K562 (cell line): ENCODE results near the gene PRPF38A. TPM values are rescaled to one million over a fixed set of nuclear protein-coding genes. Genes with fewer than 3 reads are reported as not detected.
A peak's percentile ranks its signal among the peaks of the same experiment; 100 is the strongest.

Source experiments
- ATAC-seq: fragments of 200-7000 bp; cut with Tn5 transposase; 3 replicates; pipeline ENCODE4 v1.9.1; 2020; ENCODE audit warnings: moderate library complexity
- BruUV-seq: library from RNA; stranded (reverse); fragments of 400-500 nt; replicated peaks from 2 replicates; lab custom pipeline; 2021; lab: Mats Ljungman, UMichigan
- CTCF ChIA-PET: fragments of 300-600 bp; formaldehyde crosslinking; extraction: SDS; loops from one replicate; lab custom pipeline; 2021; ENCODE audit warnings: low intra/inter-chr PET ratio; lab: Yijun Ruan, JAX
- POLR2A ChIA-PET: fragments of 300-600, 350-650 bp; sonication (Branson Sonifier 250); formaldehyde crosslinking; extraction: SDS; loops from one replicate; lab custom pipeline; 2021; ENCODE audit warnings: antibody characterized with exemption, inconsistent platforms; lab: Yijun Ruan, JAX
- DNase-seq, 4 experiments: peaks; one replicate each; pipeline versions ENCODE4 v3.0.0 to v3.0.0-alpha.2; 2011 to 2018; ENCODE audit warnings: low spot score in 3 of 4, mixed read lengths in 3 of 4; ENCODE audit errors: extremely low read depth in 1 of 4
- FAIRE-seq: peaks from 2 replicates; lab custom pipeline; 2011; peaks lifted over from hg19 to GRCh38; lab: Jason Lieb, UNC
- H2AFZ ChIP-seq: 2 replicates; pipeline ENCODE4 v1.6.0; 2011; ENCODE audit warnings: low read depth, low read length, control low read depth, inconsistent platforms
- H3K27ac ChIP-seq: fragments of 200-600 bp; 3 replicates; pipeline ENCODE4 v1.8.0; 2011; ENCODE audit warnings: low read depth, mild to moderate bottlenecking, control low read depth, inconsistent platforms, low read length, moderate library complexity, mixed read lengths; ENCODE audit errors: extremely low read depth
- H3K27me3 ChIP-seq, 2 experiments: fragments of 300-600 bp in 1 of 2; 2 replicates in 1 of 2; 3 replicates in 1 of 2; pipeline versions ENCODE4 v1.6.0 to v1.8.0; 2011; ENCODE audit warnings: inconsistent platforms in 2 of 2, low read length in 2 of 2, mild to moderate bottlenecking in 1 of 2, mixed read lengths in 1 of 2, moderate library complexity in 1 of 2; ENCODE audit not compliant: control insufficient read depth in 2 of 2, insufficient read depth in 2 of 2
- H3K36me3 ChIP-seq: fragments of 300-600 bp; 3 replicates; pipeline ENCODE4 v1.8.0; 2011; ENCODE audit warnings: mild to moderate bottlenecking, low read length, inconsistent platforms; ENCODE audit not compliant: control insufficient read depth, insufficient read depth
- H3K4me1 ChIP-seq, 2 experiments: fragments of 200-600 bp in 1 of 2; replicated peaks in 1 of 2; 2 replicates in 1 of 2; 3 replicates in 1 of 2; pipeline versions ENCODE4 v1.5.1 to v1.8.0; 2011; ENCODE audit warnings: inconsistent platforms in 2 of 2, low read length in 2 of 2, mild to moderate bottlenecking in 1 of 2, mixed read lengths in 1 of 2, moderate library complexity in 1 of 2; ENCODE audit not compliant: control insufficient read depth in 2 of 2, insufficient read depth in 2 of 2
- H3K4me2 ChIP-seq: 2 replicates; pipeline ENCODE4 v1.6.1; 2011; ENCODE audit warnings: low read length, control low read depth, inconsistent platforms, mixed read lengths; ENCODE audit not compliant: insufficient read depth
- H3K4me3 ChIP-seq: fragments of 200-600 bp; sonication (generic), shearing (Covaris generic); 2 replicates; pipeline ENCODE4 v1.5.1; 2016; ENCODE audit warnings: control low read depth, inconsistent platforms
- H3K79me2 ChIP-seq: fragments of 200-600 bp; 3 replicates; pipeline ENCODE4 v1.8.0; 2011; ENCODE audit warnings: low read length, inconsistent platforms; ENCODE audit not compliant: control insufficient read depth, insufficient read depth
- H3K9ac ChIP-seq, 2 experiments: 2 replicates each; pipeline versions ENCODE4 v1.6.0 to v1.6.1; 2011; ENCODE audit warnings: low read depth in 2 of 2, low read length in 2 of 2, control low read depth in 1 of 2, inconsistent platforms in 1 of 2, mild to moderate bottlenecking in 1 of 2, mixed read lengths in 1 of 2; ENCODE audit not compliant: insufficient read depth in 1 of 2
- H3K9me1 ChIP-seq: one replicate; pipeline ENCODE4 v1.6.0; 2011; ENCODE audit warnings: inconsistent platforms, mild to moderate bottlenecking, low read length, moderate library complexity; ENCODE audit not compliant: control insufficient read depth, insufficient read depth
- H3K9me3 ChIP-seq: replicated peaks from 2 replicates; pipeline ENCODE4 v1.5.1; 2011; ENCODE audit warnings: low read depth, low read length, inconsistent platforms; ENCODE audit not compliant: control insufficient read depth, insufficient read depth
- H4K20me1 ChIP-seq: replicated peaks from 2 replicates; pipeline ENCODE4 v1.6.1; 2011; ENCODE audit warnings: low read length, inconsistent platforms, mixed read lengths; ENCODE audit not compliant: control insufficient read depth, insufficient read depth
- CEBPZ ChIP-seq: fragments of 150-350 bp; IDR thresholded peaks from 2 replicates; pipeline ENCODE4 v1.6.1; 2014; ENCODE audit warnings: low read depth, mild to moderate bottlenecking, low read length, borderline replicate concordance
- DNMT1 ChIP-seq: fragments of 450-650 bp; IDR thresholded peaks from 2 replicates; pipeline ENCODE4 v1.6.1; 2016; ENCODE audit warnings: antibody characterized with exemption, mild to moderate bottlenecking
- EGR1 ChIP-seq: fragments of 450-650 bp; conservative IDR thresholded peaks from 2 replicates; pipeline ENCODE4 v1.6.1; 2017; ENCODE audit warnings: mild to moderate bottlenecking
- EP300 ChIP-seq: IDR thresholded peaks from 2 replicates; pipeline ENCODE4 v1.6.1; 2012; ENCODE audit warnings: low read length, improper control_type of control experiment
- FOXO4 ChIP-seq: fragments of 450-650 bp; formaldehyde crosslinking; IDR thresholded peaks from 2 replicates; pipeline ENCODE4 v1.4.0; 2020; ENCODE audit warnings: mild to moderate bottlenecking, moderate library complexity
- HDAC1 ChIP-seq, 2 experiments: fragments of 450-650 bp; IDR thresholded peaks; 2 replicates each; pipeline ENCODE4 v1.6.1; 2016 to 2017; ENCODE audit warnings: inconsistent platforms in 1 of 2, mild to moderate bottlenecking in 1 of 2, moderate library complexity in 1 of 2
- HNRNPK ChIP-seq: fragments of 200-400 bp; formaldehyde crosslinking; IDR thresholded peaks from one replicate; pipeline ENCODE4 v1.6.1; 2018; ENCODE audit warnings: mild to moderate bottlenecking, low read depth, low read length; ENCODE audit not compliant: poor library complexity, severe bottlenecking
- MAFK ChIP-seq: IDR thresholded peaks from 2 replicates; pipeline ENCODE4 v1.6.1; 2011; ENCODE audit warnings: low read length, improper control_type of control experiment
- MAZ ChIP-seq, 2 experiments: fragments of 450-650 bp in 1 of 2; sonication (generic) in 1 of 2; formaldehyde crosslinking; IDR thresholded peaks in 1 of 2; conservative IDR thresholded peaks in 1 of 2; 2 replicates each; pipeline versions ENCODE4 v1.4.0 to v1.5.0; 2020; ENCODE audit warnings: mild to moderate bottlenecking in 1 of 2, missing genetic modification reagents in 1 of 2
- NCOR1 ChIP-seq: fragments of 450-650 bp; IDR thresholded peaks from 2 replicates; pipeline ENCODE4 v1.6.1; 2016; ENCODE audit warnings: mild to moderate bottlenecking, moderate library complexity
- POLR2AphosphoS2 ChIP-seq: IDR thresholded peaks from 2 replicates; pipeline ENCODE4 v1.6.1; 2012; ENCODE audit warnings: low read length, improper control_type of control experiment
- POLR2B ChIP-seq: fragments of 450-650 bp; IDR thresholded peaks from 2 replicates; pipeline ENCODE4 v1.6.1; 2018; ENCODE audit warnings: low read depth; ENCODE audit not compliant: partially characterized antibody
- STAG1 ChIP-seq: sonication (generic); formaldehyde crosslinking; IDR thresholded peaks from 2 replicates; pipeline ENCODE4 v1.5.0; 2020; ENCODE audit warnings: missing genetic modification reagents, borderline replicate concordance
- THRAP3 ChIP-seq: fragments of 450-650 bp; IDR thresholded peaks from 2 replicates; pipeline ENCODE4 v1.6.1; 2016; ENCODE audit warnings: mild to moderate bottlenecking, inconsistent platforms, borderline replicate concordance
- TOE1 ChIP-seq, 2 experiments: fragments of 450-650 bp in 1 of 2; sonication (generic) in 1 of 2; formaldehyde crosslinking in 1 of 2; IDR thresholded peaks; 2 replicates each; pipeline versions ENCODE4 v1.7.1 to v1.8.0; 2016 to 2022; ENCODE audit warnings: borderline replicate concordance in 2 of 2, mild to moderate bottlenecking in 2 of 2, antibody characterized with exemption in 1 of 2, inconsistent platforms in 1 of 2, low read depth in 1 of 2, missing genetic modification reagents in 1 of 2, moderate library complexity in 1 of 2
- ZNF143 ChIP-seq: sonication (generic); formaldehyde crosslinking; IDR thresholded peaks from 2 replicates; pipeline ENCODE4 v1.9.0; 2022; ENCODE audit warnings: mild to moderate bottlenecking, missing genetic modification reagents
- ZNF3 ChIP-seq: fragments of 250-450 bp; sonication (Bioruptor Pico); IDR thresholded peaks from 2 replicates; pipeline ENCODE4 v1.5.0; 2021; ENCODE audit warnings: mild to moderate bottlenecking, moderate library complexity
- ZNF316 ChIP-seq: fragments of 450-650 bp; IDR thresholded peaks from 2 replicates; pipeline ENCODE4 v1.6.1; 2016
- WGBS: fragments of 100-300 bp; shearing (Covaris generic); methylation state at CpG from one replicate; pipeline ENCODE4 v1.1.6; 2016; ENCODE audit warnings: low coverage, mixed read lengths; ENCODE audit not compliant: insufficient coverage; ENCODE audit errors: missing lambda C conversion rate; 5-methylcytosine and 5-hydroxymethylcytosine counted together
- in situ Hi-C: fragments of 300-500 bp; cut with MboI; formaldehyde crosslinking; loops from 4 replicates; pipeline ENCODE4 v1.15.0; 2018; ENCODE audit warnings: inconsistent platforms, mixed read lengths
- intact Hi-C: fragments of 100-400 bp; cut with micrococcal nuclease; formaldehyde crosslinking; loops from 2 replicates; pipeline ENCODE4 v1.14.2; 2022
- polyA plus RNA-seq, 8 experiments: library from polyadenylated mRNA; depleted of rRNA in 4 of 8; stranded (reverse) in 5 of 8; unstranded in 3 of 8; fragments of >200 nt; fragmentation: Nextera tagmentation in 2 of 8; fragmentation: Illumina TruSeq in 1 of 8; extraction: Ambion mirVana in 2 of 8; extraction: Trizol in 1 of 8; gene quantifications; 2 replicates each; pipeline versions ENCODE4 v1.2.1 to v1.2.3, GENCODE V29; 2011 to 2014; ENCODE audit warnings: inconsistent platforms in 1 of 8, missing spikeins in 1 of 8
- total RNA-seq, 7 experiments: library from RNA; depleted of rRNA in 6 of 7; stranded (reverse); fragments of >200 nt in 6 of 7; fragmentation: Illumina TruSeq in 2 of 7; extraction: Trizol in 2 of 7; gene quantifications; 2 replicates each; pipeline versions ENCODE4 v1.2.1 to v1.2.3, GENCODE V29; 2011 to 2021; ENCODE audit warnings: low replicate concordance in 1 of 7

The PRPF38A gene
- total and polyA plus RNA-seq, 9 of the 15 experiments (the other 6 are each of a cell fraction or from before 2014, with no cell fraction given), result 53.6 to 198 (median 89.2) TPM

- ATAC-seq, result no peak
- no peak for DNase-seq
- no peak overlapping the region for H2AFZ ChIP-seq
- ChIA-PET CTCF (no interaction called here), POLR2A (no interaction called here)
- no peak overlapping the region for H3K4me3 ChIP-seq
- no peaks in the 10 kb centered on the region for H3K79me2 ChIP-seq
- H3K27ac ChIP-seq, result no peak overlapping the region
- no peak overlapping the region for H3K9ac ChIP-seq
- peaks cover 9% of the 10 kb centered on the region; the same call in 2 of the 3 replicates for H3K36me3 ChIP-seq
- no peaks in the 10 kb centered on the region for H4K20me1 ChIP-seq
- H3K27me3 ChIP-seq, result no peaks in the 10 kb centered on the region
- no TSS peak for BruUV-seq
- no peaks in the 10 kb centered on the region for H3K9me3 ChIP-seq
- intact Hi-C loops (no loop called here), in situ Hi-C loops (no loop called here)
- no peaks in the 10 kb centered on the region for H3K4me1 ChIP-seq
- no peaks in the 10 kb centered on the region for H3K9me1 ChIP-seq
- H3K4me2 ChIP-seq, result no peak overlapping the region
- WGBS, result 79% methylated on average over 2 of the region's 2 CpGs
- no peak for FAIRE-seq
- TF ChIP-seq EGR1 (no peak), CEBPZ (no peak), MAZ (CRISPR knock-in tag; conservative IDR thresholded peaks at IDR 0.05 in 1 of 2, IDR thresholded peaks at IDR 0.05 in 1 of 2) (no peak), HDAC1 (IDR thresholded peaks at IDR 0.05) (no peak), POLR2B (no peak), DNMT1 (no peak), MAFK (0 out of 2 replicates have a peak, but pooled peaks have one; percentile 43), STAG1 (CRISPR knock-in tag) (no peak), HNRNPK (no peak), ZNF316 (peak; percentile 77), EP300 (no peak), FOXO4 (no peak), POLR2AphosphoS2 (no peak), THRAP3 (no peak), NCOR1 (no peak), ZNF143 (CRISPR knock-in tag) (no peak), TOE1 (IDR thresholded peaks at IDR 0.05; ENCODE audit: borderline replicate concordance) (no peak), TOE1 (CRISPR knock-in tag; IDR thresholded peaks at IDR 0.05; ENCODE audit: borderline replicate concordance, low read depth) (no peak), ZNF3 (CRISPR knock-in tag) (no peak)
These were observed 64.7 kb downstream of the PRPF38A start for GRCh38 chr1:52469108-52469507.
